Left colon (tissue), 2 donors: ENCODE data around the gene DEFB132. TPM values are rescaled to one million over a fixed set of nuclear protein-coding genes. Genes with fewer than 3 reads are reported as not detected.

Experiments used
- total RNA-seq, 2 donors: library from RNA; stranded (reverse); fragmentation: NEBNext Ultra II Directional; extraction: Animal tissue kit (Norgen Biotek cat#: 25700); gene quantifications; one replicate each; pipeline ENCODE4 v1.2.1, GENCODE V29; 2021
- donor health status: DM: no; HTN: no; CAD: no.
- donor health status: DM: yes; HTN: yes; CAD: no.

DEFB132 gene
- total RNA-seq, 2 donors from 2014 or later = not detected

Other genes with a start within 250 kb of the DEFB132 start
- gene DEFB125, start 170.1 kb upstream of the DEFB132 start, total RNA-seq = not detected
- gene DEFB126, start 115.1 kb upstream of the DEFB132 start, total RNA-seq = not detected
- gene DEFB127, start 100.3 kb upstream of the DEFB132 start, total RNA-seq = not detected
- gene DEFB128, start 68.0 kb upstream of the DEFB132 start, total RNA-seq = not detected
- gene DEFB129, start 30.5 kb upstream of the DEFB132 start, total RNA-seq = not detected
- gene C20orf96, start 33.0 kb downstream of the DEFB132 start, total RNA-seq = 10 to 100 TPM; 10.1 to 13.1 TPM
- 10 to 100 TPM; 10.2 to 13.0 TPM for gene ZCCHC3, start 39.8 kb downstream of the DEFB132 start, total RNA-seq
- 1 to 10 TPM; 3.8 to 5.6 TPM for gene SOX12, start 67.8 kb downstream of the DEFB132 start, total RNA-seq
- gene NRSN2, start 89.4 kb downstream of the DEFB132 start, total RNA-seq = 1 to 10 TPM; 9.4 to 10.0 TPM
- 10 to 100 TPM in 1 of 2 donors, 1 to 10 TPM in 1; 6.4 to 16.7 TPM for gene TRIB3, start 123.0 kb downstream of the DEFB132 start, total RNA-seq
- 100 to 1,000 TPM; 103 to 134 TPM for gene RBCK1, start 150.6 kb downstream of the DEFB132 start, total RNA-seq
- 10 to 100 TPM; 29.0 to 32.3 TPM for gene TBC1D20, start 204.8 kb downstream of the DEFB132 start, total RNA-seq